NCI-H446 treated with DMSO at 0.1 percent for 48 hours (cell line): ENCODE measurements around the gene FHOD3.
"Not testable (repeated sequence)": the region's sequence is repeated elsewhere in the genome, so short reads cannot be mapped to it uniquely, and the experiment has no call there.

Source experiments
- DNase-seq: peaks from one replicate; lab custom pipeline; 2025; lab: John Stamatoyannopoulos, UW

FHOD3 gene

GRCh38 chr18:36451454-36452251 is 154.1 kb downstream of the FHOD3 start:
- no peak for DNase-seq

GRCh38 chr18:36454245-36454644 is 156.7 kb downstream of the FHOD3 start:
- DNase-seq: no peak

GRCh38 chr18:36454848-36455458 is 157.4 kb downstream of the FHOD3 start:
- no peak for DNase-seq

- DNase-seq: no peak
Measured at GRCh38 chr18:36455931-36456330, 158.4 kb downstream of the FHOD3 start.

- DNase-seq: no peak
Measured at GRCh38 chr18:36456622-36457021, 159.1 kb downstream of the FHOD3 start.

- DNase-seq: no peak
Measured at GRCh38 chr18:36457683-36458082, 160.2 kb downstream of the FHOD3 start.

- no peak for DNase-seq
Measured at GRCh38 chr18:36458306-36458705, 160.8 kb downstream of the FHOD3 start.

- DNase-seq: no peak
Measured at GRCh38 chr18:36459203-36459602, 161.7 kb downstream of the FHOD3 start.

- no peak for DNase-seq
Measured at GRCh38 chr18:36459786-36460185, 162.3 kb downstream of the FHOD3 start.

- DNase-seq: no peak
Measured at GRCh38 chr18:36460324-36460850, 162.9 kb downstream of the FHOD3 start.

GRCh38 chr18:36460854-36461253 is 163.3 kb downstream of the FHOD3 start:
- no peak for DNase-seq

GRCh38 chr18:36461551-36461987 is 164.1 kb downstream of the FHOD3 start:
- DNase-seq: no peak

- DNase-seq: not testable (repeated sequence)
Measured at GRCh38 chr18:36463516-36463915, 166.0 kb downstream of the FHOD3 start.

- peak; percentile 31 for DNase-seq
Measured at GRCh38 chr18:36464126-36464651, 166.7 kb downstream of the FHOD3 start.

- no peak for DNase-seq
Measured at GRCh38 chr18:36465276-36465675, 167.8 kb downstream of the FHOD3 start.

- no peak for DNase-seq
Measured at GRCh38 chr18:36465970-36466369, 168.5 kb downstream of the FHOD3 start.

- no peak for DNase-seq
Measured at GRCh38 chr18:36467614-36468013, 170.1 kb downstream of the FHOD3 start.

- DNase-seq: no peak
Measured at GRCh38 chr18:36468161-36468560, 170.6 kb downstream of the FHOD3 start.

- peak; percentile 3 for DNase-seq
Measured at GRCh38 chr18:36469461-36469860, 171.9 kb downstream of the FHOD3 start.

GRCh38 chr18:36470896-36471295 is 173.4 kb downstream of the FHOD3 start:
- no peak for DNase-seq

GRCh38 chr18:36471393-36471792 is 173.9 kb downstream of the FHOD3 start:
- DNase-seq: no peak

- no peak for DNase-seq
Measured at GRCh38 chr18:36476433-36476832, 178.9 kb downstream of the FHOD3 start.

- no peak for DNase-seq
Measured at GRCh38 chr18:36477776-36478175, 180.3 kb downstream of the FHOD3 start.
